ENCODE measurements around the gene CHD5.

- TF ChIP-seq GATA2 (IDR thresholded peaks at IDR 0.05; ENCODE audit: low read depth, low read length) (no peak), GATA3 (IDR thresholded peaks at IDR 0.05; ENCODE audit: low read depth, low read length) (no peak)
Measured at GRCh38 chr1:6062670-6063069, 117.5 kb downstream of the CHD5 start.

Data from SH-SY5Y (cell line).